Activated CD4-positive, alpha-beta T cell treated with anti-CD3 and anti-CD28 coated beads for 36 hours (primary cell): Measurements from ENCODE around the gene TRIM49D2. TPM values are rescaled to one million over a fixed set of nuclear protein-coding genes. Genes with fewer than 3 reads are reported as not detected.
"Not testable (repeated sequence)": the region's sequence is repeated elsewhere in the genome, so short reads cannot be mapped to it uniquely, and the experiment has no call there.

Experiments
- ATAC-seq: fragments of 200-7000 bp; cut with Tn5 transposase; one replicate; pipeline ENCODE4 v1.10.0; 2021; ENCODE audit warnings: mild to moderate bottlenecking, moderate library complexity
- CTCF ChIA-PET: fragments of 350-600 bp; sonication (Branson Sonifier 250); formaldehyde crosslinking; loops from one replicate; lab custom pipeline; 2021; ENCODE audit warnings: antibody characterized with exemption; lab: Charles Lee
- POLR2A ChIA-PET: fragments of 350-600 bp; sonication (Branson Sonifier 250); formaldehyde crosslinking; loops from one replicate; lab custom pipeline; 2021; ENCODE audit warnings: antibody characterized with exemption, inconsistent platforms; lab: Charles Lee
- DNase-seq: peaks from one replicate; pipeline ENCODE4 v3.0.0-alpha.2; 2020
- H3K27ac Mint-ChIP-seq: one replicate; pipeline ENCODE4 v1.8.0; 2021; ENCODE audit warnings: mixed read lengths
- H3K27me3 Mint-ChIP-seq: one replicate; pipeline ENCODE4 v1.8.0; 2021; ENCODE audit warnings: mixed read lengths
- H3K36me3 Mint-ChIP-seq: one replicate; pipeline ENCODE4 v1.8.0; 2021; ENCODE audit warnings: low read depth, mixed read lengths
- H3K4me1 Mint-ChIP-seq: one replicate; pipeline ENCODE4 v1.8.0; 2021; ENCODE audit warnings: mixed read lengths
- H3K4me3 Mint-ChIP-seq: one replicate; pipeline ENCODE4 v1.8.0; 2021; ENCODE audit warnings: mild to moderate bottlenecking, moderate library complexity, mixed read lengths
- H3K9me3 Mint-ChIP-seq: one replicate; pipeline ENCODE4 v1.8.0; 2021; ENCODE audit warnings: low read depth, mixed read lengths
- intact Hi-C, 2 experiments: fragments of 100-400 bp; cut with DNase I in 1 of 2; cut with micrococcal nuclease in 1 of 2; formaldehyde crosslinking; loops; one replicate each; pipeline versions ENCODE4 v1.14.2 to v1.15.1; 2022 to 2024; cut with DNase I, micrococcal nuclease
- total RNA-seq, 2 experiments: library from RNA; stranded (reverse); gene quantifications; one replicate each; pipeline ENCODE4 v1.2.3, GENCODE V29; 2021

TRIM49D2 gene, protein sequence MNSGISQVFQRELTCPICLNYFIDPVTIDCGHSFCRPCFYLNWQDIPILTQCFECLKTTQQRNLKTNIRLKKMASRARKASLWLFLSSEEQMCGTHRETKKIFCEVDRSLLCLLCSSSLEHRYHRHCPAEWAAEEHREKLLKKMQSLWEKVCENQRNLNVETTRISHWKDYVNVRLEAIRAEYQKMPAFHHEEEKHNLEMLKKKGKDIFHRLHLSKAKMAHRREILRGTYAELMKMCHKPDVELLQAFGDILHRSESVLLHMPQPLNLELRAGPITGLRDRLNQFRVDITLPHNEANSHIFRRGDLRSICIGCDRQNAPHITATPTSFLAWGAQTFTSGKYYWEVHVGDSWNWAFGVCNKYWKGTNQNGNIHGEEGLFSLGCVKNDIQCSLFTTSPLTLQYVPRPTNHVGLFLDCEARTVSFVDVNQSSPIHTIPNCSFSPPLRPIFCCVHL
- total RNA-seq = not detected

DNA sequence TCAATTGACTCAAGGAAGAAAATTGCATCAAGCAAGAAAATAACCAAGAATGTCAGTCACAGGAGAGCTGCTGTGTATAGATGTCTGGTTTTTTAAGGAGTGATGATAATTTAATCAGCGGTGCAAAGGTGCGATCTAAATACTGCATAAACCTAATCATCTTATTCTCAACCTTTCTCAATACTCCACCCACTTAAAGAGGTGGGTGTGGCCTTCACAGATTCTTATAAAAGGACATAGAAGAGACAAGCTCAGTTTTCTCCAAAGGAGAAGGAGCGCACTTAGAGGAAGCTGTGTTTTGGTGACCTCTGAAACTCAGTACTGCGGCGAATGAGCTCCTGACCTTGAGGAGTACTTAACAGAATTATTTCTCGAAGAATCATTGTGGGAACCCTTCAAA is at the start of gene TRIM49D2:
TRIM49D2 (plus strand) TSS at position 301 of the 400 bp plus-strand sequence. CDS start 2,698 bp downstream, outside the sequence.
- H3K9me3 Mint-ChIP-seq, H3K4me1 Mint-ChIP-seq, H3K27me3 Mint-ChIP-seq, H3K27ac Mint-ChIP-seq, ATAC-seq, H3K36me3 Mint-ChIP-seq, CTCF ChIA-PET, intact Hi-C loops, H3K4me3 Mint-ChIP-seq, DNase-seq, POLR2A ChIA-PET: not testable (repeated sequence)

DNA sequence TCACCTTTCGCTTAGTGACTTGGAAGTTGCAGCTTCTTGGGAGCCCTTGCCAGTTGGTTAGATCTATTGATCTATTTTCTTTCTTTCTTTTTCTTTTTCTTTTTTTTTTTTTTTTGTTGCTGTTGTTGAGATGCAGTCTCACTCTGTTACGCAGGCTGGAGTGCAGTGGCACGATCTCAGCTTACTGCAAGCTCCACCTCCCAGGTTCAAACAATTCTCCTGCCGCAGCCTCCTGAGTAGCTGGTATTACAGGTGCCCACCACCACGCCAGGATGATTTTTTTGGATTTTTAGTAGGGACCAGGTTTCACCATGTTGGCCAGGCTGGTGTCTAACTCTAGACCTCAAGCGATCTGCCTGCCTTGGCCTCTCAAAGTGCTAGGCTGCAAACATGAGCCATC is 46.4 kb upstream of the TRIM49D2 start:
- CTCF ChIA-PET, H3K36me3 Mint-ChIP-seq, H3K27me3 Mint-ChIP-seq, H3K4me3 Mint-ChIP-seq, H3K4me1 Mint-ChIP-seq, H3K27ac Mint-ChIP-seq, intact Hi-C loops, POLR2A ChIA-PET, ATAC-seq, H3K9me3 Mint-ChIP-seq, DNase-seq: not testable (repeated sequence)

DNA sequence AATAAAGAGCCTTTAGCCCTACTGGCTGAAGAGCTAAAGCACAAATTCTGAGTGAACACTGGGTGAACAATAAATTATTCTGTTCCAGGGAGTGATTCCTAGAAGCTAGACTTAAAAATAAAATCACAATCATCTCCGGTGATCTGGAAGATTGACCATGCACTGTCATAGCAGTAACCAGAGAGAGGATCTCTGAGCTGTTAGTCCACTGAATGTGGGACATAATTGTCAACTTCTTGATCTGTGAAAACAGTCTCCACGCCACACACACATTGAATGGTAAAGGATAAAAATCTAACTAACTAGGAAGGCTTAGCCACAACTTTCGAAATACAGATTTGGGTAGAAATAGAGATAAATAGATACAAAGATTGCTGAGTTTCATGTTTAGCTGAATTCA is 30.6 kb upstream of the TRIM49D2 start:
- POLR2A ChIA-PET, H3K36me3 Mint-ChIP-seq, DNase-seq, H3K27ac Mint-ChIP-seq, intact Hi-C loops, H3K4me3 Mint-ChIP-seq, H3K27me3 Mint-ChIP-seq, H3K9me3 Mint-ChIP-seq, H3K4me1 Mint-ChIP-seq, ATAC-seq, CTCF ChIA-PET: not testable (repeated sequence)

DNA sequence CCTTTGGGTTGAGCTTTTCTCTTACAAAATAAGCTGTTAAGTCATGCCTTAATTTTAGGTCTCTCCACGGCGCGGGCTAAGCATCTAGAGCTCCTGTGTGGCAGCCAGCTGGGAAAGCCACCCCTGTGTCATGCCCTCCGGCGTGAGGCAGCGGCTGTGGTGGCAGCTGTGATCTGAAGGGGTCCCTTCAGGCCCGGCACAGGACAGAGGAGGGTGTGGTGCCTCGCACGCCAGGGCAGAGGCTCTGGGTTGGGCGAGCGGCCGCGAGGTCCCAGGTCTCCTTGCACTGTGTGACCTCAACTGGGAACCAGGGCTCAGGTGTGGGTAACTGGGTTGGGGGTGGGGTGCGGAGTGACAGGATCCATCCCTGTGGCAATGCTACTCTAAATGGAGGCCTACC is 23.1 kb upstream of the TRIM49D2 start:
- H3K4me1 Mint-ChIP-seq, POLR2A ChIA-PET, CTCF ChIA-PET, H3K36me3 Mint-ChIP-seq, intact Hi-C loops, H3K27me3 Mint-ChIP-seq, DNase-seq, H3K9me3 Mint-ChIP-seq, H3K4me3 Mint-ChIP-seq, ATAC-seq, H3K27ac Mint-ChIP-seq: not testable (repeated sequence)

DNA sequence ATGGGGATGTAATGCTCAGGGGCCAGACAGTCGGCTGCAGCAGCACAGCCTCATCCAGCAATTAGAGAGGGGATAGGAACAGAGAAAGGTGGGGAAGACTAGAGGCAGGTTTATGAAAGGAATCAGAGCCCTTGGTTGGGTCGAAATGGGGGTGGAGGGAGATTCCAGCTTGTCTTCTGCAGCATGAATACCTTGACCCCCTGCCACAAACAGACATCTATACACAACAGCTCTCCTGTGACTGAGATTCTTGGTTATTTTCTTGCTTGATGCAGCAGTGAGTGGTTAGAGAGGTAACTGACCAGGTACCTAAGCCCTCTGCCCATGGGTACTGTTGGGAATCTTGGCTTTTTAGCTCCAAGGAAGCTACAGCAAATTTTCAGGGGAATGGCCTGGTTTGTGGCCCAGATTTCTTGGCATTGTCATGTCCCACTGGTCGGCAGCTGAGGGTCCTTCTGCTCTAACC is 1.6 kb upstream of the TRIM49D2 start, which contains the start of gene TRIM49D1:
TRIM49D1 (minus strand) TSS at position 51 of the 466 bp plus-strand sequence. CDS start 4,535 bp downstream, outside the sequence.
- Mint-ChIP-seq H3K27ac (no peak within 1 kb of the TSS), H3K9me3 (no peaks in the 10 kb centered on the region), H3K4me3 (no peak within 1 kb of the TSS), H3K36me3 (no peaks in the 10 kb centered on the region), H3K4me1 (no peaks in the 10 kb centered on the region), H3K27me3 (no peaks in the 10 kb centered on the region)
- ATAC-seq (no peak), DNase-seq (no peak)
- ChIA-PET CTCF (interaction anchor here (0.6 kb wide), 1 partner anchor 741 kb away, joined by 3 read pairs; no protein-coding TSS in a partner anchor), POLR2A (no interaction called here)
- intact Hi-C loops = no loop called here

DNA sequence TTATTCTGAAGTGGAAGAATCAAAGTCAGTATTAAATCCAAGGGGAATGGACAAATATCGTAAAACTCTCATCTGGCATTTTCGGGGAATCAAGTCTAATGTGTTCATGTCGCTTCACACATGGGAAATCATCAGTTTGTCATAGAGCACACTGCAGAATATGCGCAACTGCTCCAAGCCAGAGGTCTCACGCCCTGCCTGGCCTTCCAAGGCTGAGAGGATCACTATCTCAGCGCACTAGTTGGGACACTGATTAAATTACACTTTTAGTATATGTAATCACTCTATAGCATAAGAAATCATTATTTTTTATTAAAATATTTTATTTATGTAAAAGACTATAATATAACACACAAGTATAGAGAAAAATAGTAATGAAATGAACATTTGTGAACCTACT is 37.0 kb downstream of the TRIM49D2 start:
- H3K27me3 Mint-ChIP-seq, H3K36me3 Mint-ChIP-seq, H3K9me3 Mint-ChIP-seq, DNase-seq, H3K4me3 Mint-ChIP-seq, intact Hi-C loops, H3K4me1 Mint-ChIP-seq, CTCF ChIA-PET, POLR2A ChIA-PET, ATAC-seq, H3K27ac Mint-ChIP-seq: not testable (repeated sequence)

DNA sequence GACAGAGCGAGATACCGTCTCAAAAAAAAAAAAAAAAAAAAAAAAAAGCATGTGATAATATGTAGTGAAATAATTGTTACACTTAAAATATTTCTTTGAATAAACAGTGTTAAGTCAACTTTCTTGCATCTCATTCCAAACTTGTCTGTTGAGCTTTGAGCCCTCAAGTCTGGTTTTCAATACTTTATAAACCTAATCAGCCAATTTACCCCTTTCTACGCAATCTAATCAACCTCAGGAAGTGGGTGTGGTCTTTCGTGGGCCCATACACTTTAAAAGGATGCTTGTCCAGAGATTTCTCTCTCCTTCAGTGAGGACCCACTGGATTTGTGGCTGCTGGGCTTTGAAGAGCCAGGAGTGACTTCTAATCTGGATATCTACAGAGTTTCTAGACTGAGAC is 41.9 kb downstream of the TRIM49D2 start, which contains the start of gene TRIM64:
TRIM64 (plus strand) TSS at position 301 of the 400 bp plus-strand sequence. CDS start 2,467 bp downstream, outside the sequence.
- CTCF ChIA-PET, ATAC-seq, H3K27ac Mint-ChIP-seq, H3K4me3 Mint-ChIP-seq, H3K27me3 Mint-ChIP-seq, H3K9me3 Mint-ChIP-seq, POLR2A ChIA-PET, intact Hi-C loops, H3K4me1 Mint-ChIP-seq, H3K36me3 Mint-ChIP-seq, DNase-seq: not testable (repeated sequence)

Other genes starting within 250 kb of the TRIM49D2 start
- not detected for gene TRIM77, start 213.8 kb upstream of the TRIM49D2 start, total RNA-seq
- not detected for gene TRIM49, start 115.5 kb upstream of the TRIM49D2 start, total RNA-seq
- not detected for gene TRIM64B, start 45.6 kb upstream of the TRIM49D2 start, total RNA-seq
- not detected for gene TRIM49D1, start 1.8 kb upstream of the TRIM49D2 start, total RNA-seq
- gene TRIM64, start 42.0 kb downstream of the TRIM49D2 start, total RNA-seq = not detected
- not detected for gene TRIM49C, start 107.0 kb downstream of the TRIM49D2 start, total RNA-seq
- gene UBTFL1, start 161.9 kb downstream of the TRIM49D2 start, total RNA-seq = not detected
- gene NAALAD2, start 210.6 kb downstream of the TRIM49D2 start, total RNA-seq = not detected